ENCODE data around the gene DENND4C. TPM values are rescaled to one million over a fixed set of nuclear protein-coding genes. Genes with fewer than 3 reads are reported as not detected.

DENND4C gene
- total RNA-seq, 1 experiment from 2014 or later = 40.1 TPM

GRCh38 chr9:19184144-19184917, 46.2 kb upstream of the DENND4C start:
- Mint-ChIP-seq H3K36me3 (ENCODE audit: insufficient read depth, unreplicated experiment) (no peaks in the 10 kb centered on the region), H3K4me3 (ENCODE audit: unreplicated experiment) (peak overlapping the region; percentile 29), H3K9me3 (ENCODE audit: unreplicated experiment) (no peaks in the 10 kb centered on the region), H3K4me1 (ENCODE audit: low read depth, unreplicated experiment) (no peaks in the 10 kb centered on the region), H3K27me3 (ENCODE audit: insufficient read depth, unreplicated experiment) (no peaks in the 10 kb centered on the region), H3K27ac (ENCODE audit: unreplicated experiment) (peak overlapping the region; percentile 89)
- Histone ChIP-seq H3K4me1 (peaks cover 26% of the 10 kb centered on the region), H3K9me3 (no peaks in the 10 kb centered on the region), H3K36me3 (ENCODE audit: control insufficient read depth, insufficient read depth, low read length) (no peaks in the 10 kb centered on the region), H3K27me3 (replicated peaks; ENCODE audit: control insufficient read depth, insufficient read depth, low read length) (no peaks in the 10 kb centered on the region), H3K4me3 (ENCODE audit: low read depth, low read length) (no peak overlapping the region)
- intact Hi-C loops (cut with micrococcal nuclease; ENCODE audit: unreplicated experiment) = loop anchor here (1.0 kb wide), 2 partner anchors 18 to 46 kb away; partner anchors contain the start of gene DENND4C
- BruUV-seq (replicated peaks) = no TSS peak
- DNase-seq = peak; percentile 46 to 69
- ChIA-PET CTCF (no interaction called here), POLR2A (no interaction called here)
- TF ChIP-seq, protein P1, sequence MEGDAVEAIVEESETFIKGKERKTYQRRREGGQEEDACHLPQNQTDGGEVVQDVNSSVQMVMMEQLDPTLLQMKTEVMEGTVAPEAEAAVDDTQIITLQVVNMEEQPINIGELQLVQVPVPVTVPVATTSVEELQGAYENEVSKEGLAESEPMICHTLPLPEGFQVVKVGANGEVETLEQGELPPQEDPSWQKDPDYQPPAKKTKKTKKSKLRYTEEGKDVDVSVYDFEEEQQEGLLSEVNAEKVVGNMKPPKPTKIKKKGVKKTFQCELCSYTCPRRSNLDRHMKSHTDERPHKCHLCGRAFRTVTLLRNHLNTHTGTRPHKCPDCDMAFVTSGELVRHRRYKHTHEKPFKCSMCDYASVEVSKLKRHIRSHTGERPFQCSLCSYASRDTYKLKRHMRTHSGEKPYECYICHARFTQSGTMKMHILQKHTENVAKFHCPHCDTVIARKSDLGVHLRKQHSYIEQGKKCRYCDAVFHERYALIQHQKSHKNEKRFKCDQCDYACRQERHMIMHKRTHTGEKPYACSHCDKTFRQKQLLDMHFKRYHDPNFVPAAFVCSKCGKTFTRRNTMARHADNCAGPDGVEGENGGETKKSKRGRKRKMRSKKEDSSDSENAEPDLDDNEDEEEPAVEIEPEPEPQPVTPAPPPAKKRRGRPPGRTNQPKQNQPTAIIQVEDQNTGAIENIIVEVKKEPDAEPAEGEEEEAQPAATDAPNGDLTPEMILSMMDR (IDR thresholded peaks at IDR 0.05; ENCODE audit: insufficient read depth in 1 of 2, low read depth in 1 of 2, low read length in 1 of 2, severe bottlenecking in 1 of 2, unreplicated experiment in 1 of 2) = no peak

DNA sequence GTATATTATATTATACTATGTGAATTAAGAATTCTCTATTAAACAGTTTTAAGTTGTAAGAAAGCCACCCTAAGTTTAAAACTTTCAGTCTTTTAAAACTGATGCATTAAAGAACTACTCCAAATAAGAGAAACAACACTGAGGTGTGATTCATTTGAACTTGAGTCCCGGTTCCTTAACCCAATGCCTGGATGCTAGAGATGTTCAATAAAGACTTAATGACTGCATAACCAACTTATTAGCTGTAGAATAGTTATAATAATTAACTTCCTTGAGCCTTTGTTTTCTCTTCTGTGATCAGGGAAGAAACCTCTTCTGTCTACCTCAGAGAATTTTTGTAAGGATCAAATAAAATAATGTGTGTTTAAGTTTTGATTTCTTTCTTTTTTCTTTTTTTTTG, 45.3 kb upstream of the DENND4C start:
- Mint-ChIP-seq H3K9me3 (ENCODE audit: unreplicated experiment) (no peaks in the 10 kb centered on the region), H3K4me3 (ENCODE audit: unreplicated experiment) (no peak overlapping the region), H3K36me3 (ENCODE audit: insufficient read depth, unreplicated experiment) (no peaks in the 10 kb centered on the region), H3K27me3 (ENCODE audit: insufficient read depth, unreplicated experiment) (no peaks in the 10 kb centered on the region), H3K27ac (ENCODE audit: unreplicated experiment) (no peak overlapping the region), H3K4me1 (ENCODE audit: low read depth, unreplicated experiment) (no peaks in the 10 kb centered on the region)
- DNase-seq = no peak
- Histone ChIP-seq H3K9me3 (no peaks in the 10 kb centered on the region), H3K4me1 (peaks cover 32% of the 10 kb centered on the region), H3K36me3 (ENCODE audit: control insufficient read depth, insufficient read depth, low read length) (no peaks in the 10 kb centered on the region), H3K27me3 (replicated peaks; ENCODE audit: control insufficient read depth, insufficient read depth, low read length) (no peaks in the 10 kb centered on the region), H3K4me3 (ENCODE audit: low read depth, low read length) (no peak overlapping the region)
- TF ChIP-seq, protein P1 (IDR thresholded peaks at IDR 0.05; ENCODE audit: insufficient read depth in 1 of 2, low read depth in 1 of 2, low read length in 1 of 2, severe bottlenecking in 1 of 2, unreplicated experiment in 1 of 2) = no peak
- ChIA-PET CTCF (no interaction called here), POLR2A (no interaction called here)
- BruUV-seq (replicated peaks) = no TSS peak
- intact Hi-C loops (cut with micrococcal nuclease; ENCODE audit: unreplicated experiment) = no loop called here

- ChIA-PET POLR2A (no interaction called here), CTCF (no interaction called here)
- Histone ChIP-seq H3K4me1 (peaks cover 28% of the 10 kb centered on the region), H3K36me3 (ENCODE audit: control insufficient read depth, insufficient read depth, low read length) (no peaks in the 10 kb centered on the region), H3K27me3 (replicated peaks; ENCODE audit: control insufficient read depth, insufficient read depth, low read length) (no peaks in the 10 kb centered on the region), H3K4me3 (ENCODE audit: low read depth, low read length) (no peak overlapping the region), H3K9me3 (no peaks in the 10 kb centered on the region)
- H3K27me3 Mint-ChIP-seq (ENCODE audit: insufficient read depth, unreplicated experiment) = no peaks in the 10 kb centered on the region
- no peak overlapping the region for H3K27ac Mint-ChIP-seq (ENCODE audit: unreplicated experiment)
- no peak for DNase-seq
- no peaks in the 10 kb centered on the region for H3K9me3 Mint-ChIP-seq (ENCODE audit: unreplicated experiment)
- H3K4me1 Mint-ChIP-seq (ENCODE audit: low read depth, unreplicated experiment) = peaks cover 3% of the 10 kb centered on the region
- TF ChIP-seq, protein P1 (IDR thresholded peaks at IDR 0.05; ENCODE audit: insufficient read depth in 1 of 2, low read depth in 1 of 2, low read length in 1 of 2, severe bottlenecking in 1 of 2, unreplicated experiment in 1 of 2) = no peak
- intact Hi-C loops (cut with micrococcal nuclease; ENCODE audit: unreplicated experiment) = no loop called here
- BruUV-seq (replicated peaks) = no TSS peak
- H3K36me3 Mint-ChIP-seq (ENCODE audit: insufficient read depth, unreplicated experiment) = no peaks in the 10 kb centered on the region
- H3K4me3 Mint-ChIP-seq (ENCODE audit: unreplicated experiment) = no peak overlapping the region
Observed at GRCh38 chr9:19186232-19186631, 44.3 kb upstream of the DENND4C start.

Data from Caco-2 (cell line).